Astrocyte (in vitro differentiated cells and primary cell): ENCODE data around the gene ARHGEF11. TPM values are rescaled to one million over a fixed set of nuclear protein-coding genes. Genes with fewer than 3 reads are reported as not detected.

ENCODE experiments used
- DNase-seq: peaks from one replicate; pipeline ENCODE4 v3.0.0-alpha.2; 2010; ENCODE audit warnings: low read depth
- FAIRE-seq: peaks from 2 replicates; lab custom pipeline; 2011; peaks lifted over from hg19 to GRCh38; lab: Jason Lieb, UNC
- H2AFZ ChIP-seq: 2 replicates; pipeline ENCODE4 v1.6.0; 2012; ENCODE audit warnings: low read depth, low read length, inconsistent platforms
- H3K27ac ChIP-seq: 2 replicates; pipeline ENCODE4 v1.5.1; 2011; ENCODE audit warnings: low read depth, low read length, inconsistent platforms
- H3K27me3 ChIP-seq: 2 replicates; pipeline ENCODE4 v1.6.0; 2011; ENCODE audit warnings: low read length, inconsistent platforms; ENCODE audit not compliant: insufficient read depth
- H3K36me3 ChIP-seq: 2 replicates; pipeline ENCODE4 v1.5.1; 2011; ENCODE audit warnings: low read length, inconsistent platforms; ENCODE audit not compliant: insufficient read depth
- H3K4me1 ChIP-seq: 2 replicates; pipeline ENCODE4 v1.5.1; 2011; ENCODE audit warnings: low read length, inconsistent platforms; ENCODE audit not compliant: insufficient read depth
- H3K4me2 ChIP-seq: 2 replicates; pipeline ENCODE4 v1.6.0; 2012; ENCODE audit warnings: low read length, inconsistent platforms
- H3K4me3 ChIP-seq: 2 replicates; pipeline ENCODE4 v1.5.1; 2011; ENCODE audit warnings: low read depth, mild to moderate bottlenecking, low read length, inconsistent platforms; ENCODE audit not compliant: insufficient read depth
- H3K79me2 ChIP-seq: 2 replicates; pipeline ENCODE4 v1.6.0; 2012; ENCODE audit warnings: mild to moderate bottlenecking, low read length, inconsistent platforms; ENCODE audit not compliant: insufficient read depth
- H3K9ac ChIP-seq: 2 replicates; pipeline ENCODE4 v1.6.0; 2012; ENCODE audit warnings: mild to moderate bottlenecking, low read length, inconsistent platforms
- H3K9me3 ChIP-seq: 2 replicates; pipeline ENCODE4 v1.5.1; 2012; ENCODE audit warnings: low read depth, mild to moderate bottlenecking, low read length, inconsistent platforms; ENCODE audit not compliant: insufficient read depth
- H4K20me1 ChIP-seq: 2 replicates; pipeline ENCODE4 v1.6.0; 2012; ENCODE audit warnings: low read length, inconsistent platforms; ENCODE audit not compliant: insufficient read depth
- H3K27ac Mint-ChIP-seq: one replicate; pipeline ENCODE4 v1.8.0; 2021; ENCODE audit warnings: mild to moderate bottlenecking, mixed read lengths; ENCODE audit not compliant: unreplicated experiment
- H3K27me3 Mint-ChIP-seq: one replicate; pipeline ENCODE4 v1.8.0; 2021; ENCODE audit warnings: low read depth, mixed read lengths; ENCODE audit not compliant: unreplicated experiment
- H3K36me3 Mint-ChIP-seq: one replicate; pipeline ENCODE4 v1.8.0; 2021; ENCODE audit warnings: low read depth, mixed read lengths; ENCODE audit not compliant: unreplicated experiment
- H3K4me1 Mint-ChIP-seq: one replicate; pipeline ENCODE4 v1.8.0; 2021; ENCODE audit warnings: low read depth, mixed read lengths; ENCODE audit not compliant: unreplicated experiment
- H3K4me3 Mint-ChIP-seq: one replicate; pipeline ENCODE4 v1.8.0; 2021; ENCODE audit warnings: mild to moderate bottlenecking, moderate library complexity, mixed read lengths; ENCODE audit not compliant: unreplicated experiment
- H3K9me3 Mint-ChIP-seq: one replicate; pipeline ENCODE4 v1.8.0; 2021; ENCODE audit warnings: mild to moderate bottlenecking, mixed read lengths; ENCODE audit not compliant: unreplicated experiment
- EZH2 ChIP-seq: IDR thresholded peaks from 2 replicates; pipeline ENCODE4 v1.6.1; 2012; ENCODE audit warnings: mild to moderate bottlenecking, low read length, inconsistent platforms; ENCODE audit not compliant: insufficient read depth
- total RNA-seq: library from RNA; stranded (reverse); gene quantifications from 2 replicates; pipeline ENCODE4 v1.2.1, GENCODE V29; 2021
- TF ChIP-seq, protein P1 (sequence below): IDR thresholded peaks from 2 replicates; pipeline ENCODE4 v1.5.1; 2011; ENCODE audit warnings: low read depth, mild to moderate bottlenecking, inconsistent platforms, low read length, moderate library complexity; ENCODE audit not compliant: insufficient read depth

ARHGEF11 gene
- total RNA-seq, 1 donor from 2014 or later = 29.2 TPM

GRCh38 chr1:157092831-157093230, 47.3 kb upstream of the ARHGEF11 start:
- H3K9me3 Mint-ChIP-seq = no peaks in the 10 kb centered on the region
- H3K4me3 Mint-ChIP-seq = no peak overlapping the region
- Histone ChIP-seq H3K4me3 (no peak overlapping the region), H3K9ac (no peak overlapping the region), H3K36me3 (no peaks in the 10 kb centered on the region), H3K9me3 (no peaks in the 10 kb centered on the region), H3K4me1 (peaks cover 11% of the 10 kb centered on the region), H3K4me2 (no peak overlapping the region), H2AFZ (no peak overlapping the region), H4K20me1 (no peaks in the 10 kb centered on the region), H3K27ac (no peak overlapping the region), H3K79me2 (no peaks in the 10 kb centered on the region), H3K27me3 (no peaks in the 10 kb centered on the region)
- TF ChIP-seq EZH2 = no peak
- TF ChIP-seq, protein P1, sequence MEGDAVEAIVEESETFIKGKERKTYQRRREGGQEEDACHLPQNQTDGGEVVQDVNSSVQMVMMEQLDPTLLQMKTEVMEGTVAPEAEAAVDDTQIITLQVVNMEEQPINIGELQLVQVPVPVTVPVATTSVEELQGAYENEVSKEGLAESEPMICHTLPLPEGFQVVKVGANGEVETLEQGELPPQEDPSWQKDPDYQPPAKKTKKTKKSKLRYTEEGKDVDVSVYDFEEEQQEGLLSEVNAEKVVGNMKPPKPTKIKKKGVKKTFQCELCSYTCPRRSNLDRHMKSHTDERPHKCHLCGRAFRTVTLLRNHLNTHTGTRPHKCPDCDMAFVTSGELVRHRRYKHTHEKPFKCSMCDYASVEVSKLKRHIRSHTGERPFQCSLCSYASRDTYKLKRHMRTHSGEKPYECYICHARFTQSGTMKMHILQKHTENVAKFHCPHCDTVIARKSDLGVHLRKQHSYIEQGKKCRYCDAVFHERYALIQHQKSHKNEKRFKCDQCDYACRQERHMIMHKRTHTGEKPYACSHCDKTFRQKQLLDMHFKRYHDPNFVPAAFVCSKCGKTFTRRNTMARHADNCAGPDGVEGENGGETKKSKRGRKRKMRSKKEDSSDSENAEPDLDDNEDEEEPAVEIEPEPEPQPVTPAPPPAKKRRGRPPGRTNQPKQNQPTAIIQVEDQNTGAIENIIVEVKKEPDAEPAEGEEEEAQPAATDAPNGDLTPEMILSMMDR = no peak
- FAIRE-seq (no peak), DNase-seq (no peak)
- peaks cover 6% of the 10 kb centered on the region for H3K27me3 Mint-ChIP-seq
- peaks cover 16% of the 10 kb centered on the region for H3K4me1 Mint-ChIP-seq
- no peak overlapping the region for H3K27ac Mint-ChIP-seq
- H3K36me3 Mint-ChIP-seq = no peaks in the 10 kb centered on the region

DNA sequence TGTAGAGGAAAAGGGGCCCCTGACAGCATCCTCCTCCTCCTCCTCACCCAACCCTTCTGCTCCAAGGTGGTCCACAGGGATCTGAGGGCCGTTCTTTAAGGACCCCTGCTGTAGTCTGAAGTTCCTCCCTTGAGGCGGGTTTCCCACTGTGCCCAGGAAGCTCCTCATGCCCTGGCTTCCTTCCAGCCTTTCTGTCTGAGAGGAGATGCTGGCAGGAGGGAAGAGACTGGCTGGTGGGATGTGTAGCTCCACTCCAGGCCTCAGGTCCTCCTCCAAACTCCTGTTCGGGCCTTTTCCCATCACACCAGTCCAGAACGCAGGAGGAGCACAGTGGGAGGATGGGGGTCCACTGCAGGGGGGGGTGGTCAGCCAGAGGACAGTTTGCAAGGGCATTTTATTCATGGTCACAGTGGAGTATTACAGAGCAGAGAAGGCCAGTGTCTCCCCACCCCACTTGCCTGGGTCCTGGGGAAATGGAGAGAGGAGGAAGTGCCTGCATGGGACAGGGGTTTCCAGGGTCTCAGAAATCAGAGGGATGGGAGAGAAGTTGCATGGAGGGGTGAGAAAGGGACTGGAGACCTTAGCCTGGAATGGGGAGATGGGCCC, 46.2 kb upstream of the ARHGEF11 start:
- Mint-ChIP-seq H3K9me3 (no peaks in the 10 kb centered on the region), H3K36me3 (no peaks in the 10 kb centered on the region), H3K27me3 (peaks cover 2% of the 10 kb centered on the region), H3K27ac (no peak overlapping the region), H3K4me3 (no peak overlapping the region), H3K4me1 (peaks cover 16% of the 10 kb centered on the region)
- Histone ChIP-seq H2AFZ (no peak overlapping the region), H3K4me3 (no peak overlapping the region), H3K36me3 (no peaks in the 10 kb centered on the region), H3K79me2 (no peaks in the 10 kb centered on the region), H4K20me1 (no peaks in the 10 kb centered on the region), H3K4me1 (peaks cover 11% of the 10 kb centered on the region), H3K27ac (no peak overlapping the region), H3K4me2 (no peak overlapping the region), H3K27me3 (no peaks in the 10 kb centered on the region), H3K9me3 (no peaks in the 10 kb centered on the region), H3K9ac (no peak overlapping the region)
- no peak for TF ChIP-seq EZH2
- TF ChIP-seq, protein P1 = no peak
- no peak for FAIRE-seq
- no peak for DNase-seq

- H3K4me1 Mint-ChIP-seq = peaks cover 16% of the 10 kb centered on the region
- H3K36me3 Mint-ChIP-seq = no peaks in the 10 kb centered on the region
- no peaks in the 10 kb centered on the region for H3K27me3 Mint-ChIP-seq
- DNase-seq (no peak), FAIRE-seq (no peak)
- H3K27ac Mint-ChIP-seq = peak overlapping the region; percentile 34
- Histone ChIP-seq H3K9me3 (no peaks in the 10 kb centered on the region), H3K9ac (no peak overlapping the region), H3K27ac (no peak overlapping the region), H3K79me2 (no peaks in the 10 kb centered on the region), H4K20me1 (no peaks in the 10 kb centered on the region), H2AFZ (no peak overlapping the region), H3K4me2 (no peak overlapping the region), H3K4me1 (peaks cover 11% of the 10 kb centered on the region), H3K36me3 (no peaks in the 10 kb centered on the region), H3K4me3 (no peak overlapping the region), H3K27me3 (no peaks in the 10 kb centered on the region)
- no peak overlapping the region for H3K4me3 Mint-ChIP-seq
- no peaks in the 10 kb centered on the region for H3K9me3 Mint-ChIP-seq
- TF ChIP-seq, protein P1 = no peak
- no peak for TF ChIP-seq EZH2
Measured at GRCh38 chr1:157091186-157091585, 45.6 kb upstream of the ARHGEF11 start.
